ENCODE data around the gene RAPGEF1. TPM values are rescaled to one million over a fixed set of nuclear protein-coding genes. Genes with fewer than 3 reads are reported as not detected.

RAPGEF1 gene
- total and polyA plus RNA-seq, 2 experiments from 2014 or later = 9.9 to 82.8 TPM

DNA sequence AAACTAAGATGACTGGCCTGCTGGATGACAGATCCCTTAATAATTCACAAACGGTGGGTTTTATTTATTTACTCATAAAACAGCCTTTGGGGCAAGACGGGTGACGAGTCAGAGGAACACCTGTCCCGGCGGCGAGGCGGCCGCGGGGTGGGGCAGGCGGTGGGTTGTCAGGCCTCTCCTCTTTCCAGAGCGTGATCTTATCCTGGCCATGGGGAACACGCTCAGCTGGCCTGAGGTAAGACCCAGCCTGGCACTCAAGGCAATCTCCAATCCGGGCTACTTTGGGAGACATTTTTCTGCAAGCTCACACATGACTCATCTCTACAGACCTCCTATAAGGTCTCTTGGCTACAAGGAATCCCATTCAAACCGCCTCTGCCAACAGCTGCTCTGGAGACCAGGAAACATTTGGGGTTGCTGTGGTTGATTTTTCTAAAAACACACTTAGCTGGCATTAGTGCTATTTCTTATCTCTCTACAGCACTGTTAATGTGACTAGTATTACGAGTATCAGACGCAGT, 6.3 kb downstream of the RAPGEF1 start (continued):
- TF ChIP-seq, protein P1, sequence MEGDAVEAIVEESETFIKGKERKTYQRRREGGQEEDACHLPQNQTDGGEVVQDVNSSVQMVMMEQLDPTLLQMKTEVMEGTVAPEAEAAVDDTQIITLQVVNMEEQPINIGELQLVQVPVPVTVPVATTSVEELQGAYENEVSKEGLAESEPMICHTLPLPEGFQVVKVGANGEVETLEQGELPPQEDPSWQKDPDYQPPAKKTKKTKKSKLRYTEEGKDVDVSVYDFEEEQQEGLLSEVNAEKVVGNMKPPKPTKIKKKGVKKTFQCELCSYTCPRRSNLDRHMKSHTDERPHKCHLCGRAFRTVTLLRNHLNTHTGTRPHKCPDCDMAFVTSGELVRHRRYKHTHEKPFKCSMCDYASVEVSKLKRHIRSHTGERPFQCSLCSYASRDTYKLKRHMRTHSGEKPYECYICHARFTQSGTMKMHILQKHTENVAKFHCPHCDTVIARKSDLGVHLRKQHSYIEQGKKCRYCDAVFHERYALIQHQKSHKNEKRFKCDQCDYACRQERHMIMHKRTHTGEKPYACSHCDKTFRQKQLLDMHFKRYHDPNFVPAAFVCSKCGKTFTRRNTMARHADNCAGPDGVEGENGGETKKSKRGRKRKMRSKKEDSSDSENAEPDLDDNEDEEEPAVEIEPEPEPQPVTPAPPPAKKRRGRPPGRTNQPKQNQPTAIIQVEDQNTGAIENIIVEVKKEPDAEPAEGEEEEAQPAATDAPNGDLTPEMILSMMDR (conservative IDR thresholded peaks at IDR 0.05; ENCODE audit: low read depth in 2 of 2) = no peak
- TF ChIP-seq EZH2 (IDR thresholded peaks at IDR 0.05; ENCODE audit: low read depth, unreplicated experiment) (no peak), ZNF331 (CRISPR knock-in tag; IDR thresholded peaks at IDR 0.05; ENCODE audit: low read depth) (no peak)
- TF ChIP-seq, protein P2, sequence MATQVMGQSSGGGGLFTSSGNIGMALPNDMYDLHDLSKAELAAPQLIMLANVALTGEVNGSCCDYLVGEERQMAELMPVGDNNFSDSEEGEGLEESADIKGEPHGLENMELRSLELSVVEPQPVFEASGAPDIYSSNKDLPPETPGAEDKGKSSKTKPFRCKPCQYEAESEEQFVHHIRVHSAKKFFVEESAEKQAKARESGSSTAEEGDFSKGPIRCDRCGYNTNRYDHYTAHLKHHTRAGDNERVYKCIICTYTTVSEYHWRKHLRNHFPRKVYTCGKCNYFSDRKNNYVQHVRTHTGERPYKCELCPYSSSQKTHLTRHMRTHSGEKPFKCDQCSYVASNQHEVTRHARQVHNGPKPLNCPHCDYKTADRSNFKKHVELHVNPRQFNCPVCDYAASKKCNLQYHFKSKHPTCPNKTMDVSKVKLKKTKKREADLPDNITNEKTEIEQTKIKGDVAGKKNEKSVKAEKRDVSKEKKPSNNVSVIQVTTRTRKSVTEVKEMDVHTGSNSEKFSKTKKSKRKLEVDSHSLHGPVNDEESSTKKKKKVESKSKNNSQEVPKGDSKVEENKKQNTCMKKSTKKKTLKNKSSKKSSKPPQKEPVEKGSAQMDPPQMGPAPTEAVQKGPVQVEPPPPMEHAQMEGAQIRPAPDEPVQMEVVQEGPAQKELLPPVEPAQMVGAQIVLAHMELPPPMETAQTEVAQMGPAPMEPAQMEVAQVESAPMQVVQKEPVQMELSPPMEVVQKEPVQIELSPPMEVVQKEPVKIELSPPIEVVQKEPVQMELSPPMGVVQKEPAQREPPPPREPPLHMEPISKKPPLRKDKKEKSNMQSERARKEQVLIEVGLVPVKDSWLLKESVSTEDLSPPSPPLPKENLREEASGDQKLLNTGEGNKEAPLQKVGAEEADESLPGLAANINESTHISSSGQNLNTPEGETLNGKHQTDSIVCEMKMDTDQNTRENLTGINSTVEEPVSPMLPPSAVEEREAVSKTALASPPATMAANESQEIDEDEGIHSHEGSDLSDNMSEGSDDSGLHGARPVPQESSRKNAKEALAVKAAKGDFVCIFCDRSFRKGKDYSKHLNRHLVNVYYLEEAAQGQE (IDR thresholded peaks at IDR 0.05; ENCODE audit: unreplicated experiment) = no peak

DNA sequence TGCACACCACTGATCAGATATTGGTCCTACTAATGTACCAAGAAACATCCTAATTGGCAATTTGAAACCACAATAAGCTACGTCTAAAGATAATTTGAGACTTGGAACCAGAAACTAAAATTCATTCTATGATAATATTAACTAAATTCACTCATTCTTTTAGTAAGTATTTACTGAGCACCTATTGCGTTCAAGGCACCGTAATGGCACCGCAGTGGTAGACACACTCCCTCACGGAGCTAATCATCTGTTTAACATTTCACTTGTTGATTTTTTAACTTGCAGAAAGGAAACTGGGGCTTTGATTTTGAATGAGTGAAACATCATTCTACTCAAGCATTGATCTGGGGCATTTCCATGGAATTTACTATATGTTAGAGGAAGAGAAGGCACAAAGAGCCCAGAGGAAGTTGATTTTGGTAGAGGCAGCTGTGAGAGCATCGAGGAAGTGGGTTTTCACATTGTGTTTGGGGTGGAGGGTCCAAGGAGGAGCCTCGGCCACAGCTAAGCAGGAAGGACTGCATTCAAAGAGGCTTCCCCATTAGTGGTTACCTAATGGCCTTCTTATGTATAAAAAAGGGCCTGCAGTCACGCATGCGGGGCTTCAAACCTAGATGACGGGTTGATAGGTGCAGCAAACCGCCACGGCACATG, 7.1 kb downstream of the RAPGEF1 start:
- H3K27ac Mint-ChIP-seq = peak overlapping the region; percentile 36
- peak; percentile 47 for DNase-seq (ENCODE audit: low spot score)
- H3K27ac ChIP-seq (ENCODE audit: low read depth) = 0 out of 2 replicates have a peak overlapping the region, but pooled peaks have one; percentile 26
- peaks cover 6% of the 10 kb centered on the region; the same call in 2 of the 3 replicates for H3K36me3 Mint-ChIP-seq (ENCODE audit: low read depth)
- no peaks in the 10 kb centered on the region for H3K9me3 Mint-ChIP-seq
- peak; percentile 22 for ATAC-seq
- peak overlapping the region; percentile 35; the same call in 1 of the 2 replicates for H3K4me2 ChIP-seq
- peaks cover 48% of the 10 kb centered on the region for H3K4me1 ChIP-seq (ENCODE audit: insufficient read depth)
- no peaks in the 10 kb centered on the region for H3K9me2 ChIP-seq (ENCODE audit: insufficient read depth)
- H3K79me2 ChIP-seq (replicated peaks; ENCODE audit: insufficient read depth) = peaks cover 94% of the 10 kb centered on the region
- H4K20me1 ChIP-seq (replicated peaks; ENCODE audit: insufficient read depth) = peaks cover 26% of the 10 kb centered on the region
- peaks cover 13% of the 10 kb centered on the region for H3K27me3 Mint-ChIP-seq (ENCODE audit: insufficient read depth, low read depth, poor library complexity)
- H2AFZ ChIP-seq = no peak overlapping the region
- H3K27me3 ChIP-seq (ENCODE audit: insufficient read depth) = no peaks in the 10 kb centered on the region
- H3K4me3 Mint-ChIP-seq = no peak overlapping the region; the same call in 2 of the 3 replicates
- no peaks in the 10 kb centered on the region for H3K36me3 ChIP-seq (ENCODE audit: insufficient read depth)
- no peaks in the 10 kb centered on the region for H3F3A ChIP-seq (replicated peaks; ENCODE audit: low read depth)
- no peak overlapping the region for H3K4me3 ChIP-seq
- H3K4me1 Mint-ChIP-seq = peaks cover 75% of the 10 kb centered on the region
- TF ChIP-seq STAT1 (IDR thresholded peaks at IDR 0.05; ENCODE audit: unreplicated experiment) (no peak), CREB1 (CRISPR knock-in tag; IDR thresholded peaks at IDR 0.05; ENCODE audit: low read depth) (no peak), ZNF331 (CRISPR knock-in tag; IDR thresholded peaks at IDR 0.05; ENCODE audit: low read depth) (no peak)
- TF ChIP-seq, protein P3, sequence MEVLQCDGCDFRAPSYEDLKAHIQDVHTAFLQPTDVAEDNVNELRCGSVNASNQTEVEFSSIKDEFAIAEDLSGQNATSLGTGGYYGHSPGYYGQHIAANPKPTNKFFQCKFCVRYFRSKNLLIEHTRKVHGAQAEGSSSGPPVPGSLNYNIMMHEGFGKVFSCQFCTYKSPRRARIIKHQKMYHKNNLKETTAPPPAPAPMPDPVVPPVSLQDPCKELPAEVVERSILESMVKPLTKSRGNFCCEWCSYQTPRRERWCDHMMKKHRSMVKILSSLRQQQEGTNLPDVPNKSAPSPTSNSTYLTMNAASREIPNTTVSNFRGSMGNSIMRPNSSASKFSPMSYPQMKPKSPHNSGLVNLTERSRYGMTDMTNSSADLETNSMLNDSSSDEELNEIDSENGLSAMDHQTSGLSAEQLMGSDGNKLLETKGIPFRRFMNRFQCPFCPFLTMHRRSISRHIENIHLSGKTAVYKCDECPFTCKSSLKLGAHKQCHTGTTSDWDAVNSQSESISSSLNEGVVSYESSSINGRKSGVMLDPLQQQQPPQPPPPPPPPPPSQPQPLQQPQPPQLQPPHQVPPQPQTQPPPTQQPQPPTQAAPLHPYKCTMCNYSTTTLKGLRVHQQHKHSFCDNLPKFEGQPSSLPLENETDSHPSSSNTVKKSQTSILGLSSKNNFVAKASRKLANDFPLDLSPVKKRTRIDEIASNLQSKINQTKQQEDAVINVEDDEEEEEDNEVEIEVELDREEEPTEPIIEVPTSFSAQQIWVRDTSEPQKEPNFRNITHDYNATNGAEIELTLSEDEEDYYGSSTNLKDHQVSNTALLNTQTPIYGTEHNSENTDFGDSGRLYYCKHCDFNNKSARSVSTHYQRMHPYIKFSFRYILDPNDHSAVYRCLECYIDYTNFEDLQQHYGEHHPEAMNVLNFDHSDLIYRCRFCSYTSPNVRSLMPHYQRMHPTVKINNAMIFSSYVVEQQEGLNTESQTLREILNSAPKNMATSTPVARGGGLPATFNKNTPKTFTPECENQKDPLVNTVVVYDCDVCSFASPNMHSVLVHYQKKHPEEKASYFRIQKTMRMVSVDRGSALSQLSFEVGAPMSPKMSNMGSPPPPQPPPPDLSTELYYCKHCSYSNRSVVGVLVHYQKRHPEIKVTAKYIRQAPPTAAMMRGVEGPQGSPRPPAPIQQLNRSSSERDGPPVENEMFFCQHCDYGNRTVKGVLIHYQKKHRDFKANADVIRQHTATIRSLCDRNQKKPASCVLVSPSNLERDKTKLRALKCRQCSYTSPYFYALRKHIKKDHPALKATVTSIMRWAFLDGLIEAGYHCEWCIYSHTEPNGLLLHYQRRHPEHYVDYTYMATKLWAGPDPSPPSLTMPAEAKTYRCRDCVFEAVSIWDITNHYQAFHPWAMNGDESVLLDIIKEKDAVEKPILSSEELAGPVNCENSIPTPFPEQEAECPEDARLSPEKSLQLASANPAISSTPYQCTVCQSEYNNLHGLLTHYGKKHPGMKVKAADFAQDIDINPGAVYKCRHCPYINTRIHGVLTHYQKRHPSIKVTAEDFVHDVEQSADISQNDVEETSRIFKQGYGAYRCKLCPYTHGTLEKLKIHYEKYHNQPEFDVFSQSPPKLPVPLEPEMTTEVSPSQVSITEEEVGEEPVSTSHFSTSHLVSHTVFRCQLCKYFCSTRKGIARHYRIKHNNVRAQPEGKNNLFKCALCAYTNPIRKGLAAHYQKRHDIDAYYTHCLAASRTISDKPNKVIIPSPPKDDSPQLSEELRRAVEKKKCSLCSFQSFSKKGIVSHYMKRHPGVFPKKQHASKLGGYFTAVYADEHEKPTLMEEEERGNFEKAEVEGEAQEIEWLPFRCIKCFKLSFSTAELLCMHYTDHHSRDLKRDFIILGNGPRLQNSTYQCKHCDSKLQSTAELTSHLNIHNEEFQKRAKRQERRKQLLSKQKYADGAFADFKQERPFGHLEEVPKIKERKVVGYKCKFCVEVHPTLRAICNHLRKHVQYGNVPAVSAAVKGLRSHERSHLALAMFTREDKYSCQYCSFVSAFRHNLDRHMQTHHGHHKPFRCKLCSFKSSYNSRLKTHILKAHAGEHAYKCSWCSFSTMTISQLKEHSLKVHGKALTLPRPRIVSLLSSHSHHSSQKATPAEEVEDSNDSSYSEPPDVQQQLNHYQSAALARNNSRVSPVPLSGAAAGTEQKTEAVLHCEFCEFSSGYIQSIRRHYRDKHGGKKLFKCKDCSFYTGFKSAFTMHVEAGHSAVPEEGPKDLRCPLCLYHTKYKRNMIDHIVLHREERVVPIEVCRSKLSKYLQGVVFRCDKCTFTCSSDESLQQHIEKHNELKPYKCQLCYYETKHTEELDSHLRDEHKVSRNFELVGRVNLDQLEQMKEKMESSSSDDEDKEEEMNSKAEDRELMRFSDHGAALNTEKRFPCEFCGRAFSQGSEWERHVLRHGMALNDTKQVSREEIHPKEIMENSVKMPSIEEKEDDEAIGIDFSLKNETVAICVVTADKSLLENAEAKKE (CRISPR knock-in tag; IDR thresholded peaks at IDR 0.05) = no peak
- TF ChIP-seq, protein P1 (conservative IDR thresholded peaks at IDR 0.05; ENCODE audit: low read depth in 2 of 2) = no peak
